ENCODE data around the gene SH3BP1. TPM values are rescaled to one million over a fixed set of nuclear protein-coding genes. Genes with fewer than 3 reads are reported as not detected.

The SH3BP1 gene
- total and polyA plus RNA-seq, 2 of the 13 experiments (the other 11 are each of a cell fraction or from before 2014, with no cell fraction given) = 8.4 to 18.5 TPM

DNA sequence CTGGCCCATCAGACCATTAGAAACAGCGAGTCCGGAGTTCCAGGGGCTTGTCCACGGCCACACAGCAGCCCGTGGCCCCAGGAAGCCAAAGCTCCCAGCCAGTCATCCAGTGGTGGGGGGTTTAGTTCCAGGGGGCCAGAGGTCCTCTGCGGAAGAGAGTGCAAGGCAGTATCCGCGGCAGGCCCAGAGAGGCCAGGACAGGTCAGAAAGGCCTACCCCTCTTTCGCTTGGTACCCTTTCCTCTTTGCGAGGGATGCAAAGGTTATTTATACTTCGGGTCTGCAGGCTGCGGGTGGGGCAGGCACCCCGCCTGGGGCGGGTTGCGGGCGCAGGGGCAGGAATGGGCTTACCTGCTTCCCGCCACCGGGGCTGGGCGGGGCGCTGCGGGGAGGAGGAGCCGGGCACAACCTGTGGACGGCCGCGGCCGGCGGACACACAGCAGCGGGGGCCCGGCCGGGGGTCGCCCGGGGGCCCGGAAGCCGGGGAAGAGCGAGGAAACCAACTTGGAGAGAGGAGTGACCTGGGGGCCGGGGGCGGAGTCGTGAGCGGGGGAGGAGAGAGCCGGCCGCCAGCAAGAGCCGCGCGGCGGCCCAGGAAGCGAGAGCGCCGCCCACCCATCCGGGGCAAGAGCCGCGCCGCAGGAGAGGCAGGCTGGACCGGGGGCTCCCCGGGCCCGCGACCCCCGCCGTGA, at the start of gene SH3BP1 (continued):
- TF ChIP-seq, protein P1, sequence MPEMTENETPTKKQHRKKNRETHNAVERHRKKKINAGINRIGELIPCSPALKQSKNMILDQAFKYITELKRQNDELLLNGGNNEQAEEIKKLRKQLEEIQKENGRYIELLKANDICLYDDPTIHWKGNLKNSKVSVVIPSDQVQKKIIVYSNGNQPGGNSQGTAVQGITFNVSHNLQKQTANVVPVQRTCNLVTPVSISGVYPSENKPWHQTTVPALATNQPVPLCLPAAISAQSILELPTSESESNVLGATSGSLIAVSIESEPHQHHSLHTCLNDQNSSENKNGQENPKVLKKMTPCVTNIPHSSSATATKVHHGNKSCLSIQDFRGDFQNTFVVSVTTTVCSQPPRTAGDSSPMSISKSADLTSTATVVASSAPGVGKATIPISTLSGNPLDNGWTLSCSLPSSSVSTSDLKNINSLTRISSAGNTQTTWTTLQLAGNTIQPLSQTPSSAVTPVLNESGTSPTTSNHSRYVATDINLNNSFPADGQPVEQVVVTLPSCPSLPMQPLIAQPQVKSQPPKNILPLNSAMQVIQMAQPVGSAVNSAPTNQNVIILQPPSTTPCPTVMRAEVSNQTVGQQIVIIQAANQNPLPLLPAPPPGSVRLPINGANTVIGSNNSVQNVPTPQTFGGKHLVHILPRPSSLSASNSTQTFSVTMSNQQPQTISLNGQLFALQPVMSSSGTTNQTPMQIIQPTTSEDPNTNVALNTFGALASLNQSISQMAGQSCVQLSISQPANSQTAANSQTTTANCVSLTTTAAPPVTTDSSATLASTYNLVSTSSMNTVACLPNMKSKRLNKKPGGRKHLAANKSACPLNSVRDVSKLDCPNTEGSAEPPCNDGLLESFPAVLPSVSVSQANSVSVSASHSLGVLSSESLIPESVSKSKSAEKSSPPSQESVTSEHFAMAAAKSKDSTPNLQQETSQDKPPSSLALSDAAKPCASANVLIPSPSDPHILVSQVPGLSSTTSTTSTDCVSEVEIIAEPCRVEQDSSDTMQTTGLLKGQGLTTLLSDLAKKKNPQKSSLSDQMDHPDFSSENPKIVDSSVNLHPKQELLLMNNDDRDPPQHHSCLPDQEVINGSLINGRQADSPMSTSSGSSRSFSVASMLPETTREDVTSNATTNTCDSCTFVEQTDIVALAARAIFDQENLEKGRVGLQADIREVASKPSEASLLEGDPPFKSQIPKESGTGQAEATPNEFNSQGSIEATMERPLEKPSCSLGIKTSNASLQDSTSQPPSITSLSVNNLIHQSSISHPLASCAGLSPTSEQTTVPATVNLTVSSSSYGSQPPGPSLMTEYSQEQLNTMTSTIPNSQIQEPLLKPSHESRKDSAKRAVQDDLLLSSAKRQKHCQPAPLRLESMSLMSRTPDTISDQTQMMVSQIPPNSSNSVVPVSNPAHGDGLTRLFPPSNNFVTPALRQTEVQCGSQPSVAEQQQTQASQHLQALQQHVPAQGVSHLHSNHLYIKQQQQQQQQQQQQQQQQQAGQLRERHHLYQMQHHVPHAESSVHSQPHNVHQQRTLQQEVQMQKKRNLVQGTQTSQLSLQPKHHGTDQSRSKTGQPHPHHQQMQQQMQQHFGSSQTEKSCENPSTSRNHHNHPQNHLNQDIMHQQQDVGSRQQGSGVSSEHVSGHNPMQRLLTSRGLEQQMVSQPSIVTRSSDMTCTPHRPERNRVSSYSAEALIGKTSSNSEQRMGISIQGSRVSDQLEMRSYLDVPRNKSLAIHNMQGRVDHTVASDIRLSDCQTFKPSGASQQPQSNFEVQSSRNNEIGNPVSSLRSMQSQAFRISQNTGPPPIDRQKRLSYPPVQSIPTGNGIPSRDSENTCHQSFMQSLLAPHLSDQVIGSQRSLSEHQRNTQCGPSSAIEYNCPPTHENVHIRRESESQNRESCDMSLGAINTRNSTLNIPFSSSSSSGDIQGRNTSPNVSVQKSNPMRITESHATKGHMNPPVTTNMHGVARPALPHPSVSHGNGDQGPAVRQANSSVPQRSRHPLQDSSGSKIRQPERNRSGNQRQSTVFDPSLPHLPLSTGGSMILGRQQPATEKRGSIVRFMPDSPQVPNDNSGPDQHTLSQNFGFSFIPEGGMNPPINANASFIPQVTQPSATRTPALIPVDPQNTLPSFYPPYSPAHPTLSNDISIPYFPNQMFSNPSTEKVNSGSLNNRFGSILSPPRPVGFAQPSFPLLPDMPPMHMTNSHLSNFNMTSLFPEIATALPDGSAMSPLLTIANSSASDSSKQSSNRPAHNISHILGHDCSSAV (CRISPR knock-in tag; IDR thresholded peaks at IDR 0.05; ENCODE audit: borderline replicate concordance) = no peak
- TF ChIP-seq RAD21 (CRISPR knock-in tag; IDR thresholded peaks at IDR 0.05) (no peak), SNAPC2 (CRISPR knock-in tag; IDR thresholded peaks at IDR 0.05) (no peak), ZNF644 (CRISPR knock-in tag; IDR thresholded peaks at IDR 0.05; ENCODE audit: low read depth) (no peak), RAD51 (IDR thresholded peaks at IDR 0.05; ENCODE audit: borderline replicate concordance) (no peak), JARID2 (CRISPR knock-in tag; IDR thresholded peaks at IDR 0.05; ENCODE audit: insufficient replicate concordance) (no peak), ZFY (CRISPR knock-in tag; IDR thresholded peaks at IDR 0.05) (no peak; the same call in 1 of the 2 replicates)
- TF ChIP-seq, protein P2, sequence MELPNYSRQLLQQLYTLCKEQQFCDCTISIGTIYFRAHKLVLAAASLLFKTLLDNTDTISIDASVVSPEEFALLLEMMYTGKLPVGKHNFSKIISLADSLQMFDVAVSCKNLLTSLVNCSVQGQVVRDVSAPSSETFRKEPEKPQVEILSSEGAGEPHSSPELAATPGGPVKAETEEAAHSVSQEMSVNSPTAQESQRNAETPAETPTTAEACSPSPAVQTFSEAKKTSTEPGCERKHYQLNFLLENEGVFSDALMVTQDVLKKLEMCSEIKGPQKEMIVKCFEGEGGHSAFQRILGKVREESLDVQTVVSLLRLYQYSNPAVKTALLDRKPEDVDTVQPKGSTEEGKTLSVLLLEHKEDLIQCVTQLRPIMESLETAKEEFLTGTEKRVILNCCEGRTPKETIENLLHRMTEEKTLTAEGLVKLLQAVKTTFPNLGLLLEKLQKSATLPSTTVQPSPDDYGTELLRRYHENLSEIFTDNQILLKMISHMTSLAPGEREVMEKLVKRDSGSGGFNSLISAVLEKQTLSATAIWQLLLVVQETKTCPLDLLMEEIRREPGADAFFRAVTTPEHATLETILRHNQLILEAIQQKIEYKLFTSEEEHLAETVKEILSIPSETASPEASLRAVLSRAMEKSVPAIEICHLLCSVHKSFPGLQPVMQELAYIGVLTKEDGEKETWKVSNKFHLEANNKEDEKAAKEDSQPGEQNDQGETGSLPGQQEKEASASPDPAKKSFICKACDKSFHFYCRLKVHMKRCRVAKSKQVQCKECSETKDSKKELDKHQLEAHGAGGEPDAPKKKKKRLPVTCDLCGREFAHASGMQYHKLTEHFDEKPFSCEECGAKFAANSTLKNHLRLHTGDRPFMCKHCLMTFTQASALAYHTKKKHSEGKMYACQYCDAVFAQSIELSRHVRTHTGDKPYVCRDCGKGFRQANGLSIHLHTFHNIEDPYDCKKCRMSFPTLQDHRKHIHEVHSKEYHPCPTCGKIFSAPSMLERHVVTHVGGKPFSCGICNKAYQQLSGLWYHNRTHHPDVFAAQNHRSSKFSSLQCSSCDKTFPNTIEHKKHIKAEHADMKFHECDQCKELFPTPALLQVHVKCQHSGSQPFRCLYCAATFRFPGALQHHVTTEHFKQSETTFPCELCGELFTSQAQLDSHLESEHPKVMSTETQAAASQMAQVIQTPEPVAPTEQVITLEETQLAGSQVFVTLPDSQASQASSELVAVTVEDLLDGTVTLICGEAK (IDR thresholded peaks at IDR 0.05) = no peak
- TF ChIP-seq, protein P2 (CRISPR knock-in tag; IDR thresholded peaks at IDR 0.05) = 0 out of 2 replicates have a peak, but pooled peaks have one; percentile 46
- TF ChIP-seq, protein P3, sequence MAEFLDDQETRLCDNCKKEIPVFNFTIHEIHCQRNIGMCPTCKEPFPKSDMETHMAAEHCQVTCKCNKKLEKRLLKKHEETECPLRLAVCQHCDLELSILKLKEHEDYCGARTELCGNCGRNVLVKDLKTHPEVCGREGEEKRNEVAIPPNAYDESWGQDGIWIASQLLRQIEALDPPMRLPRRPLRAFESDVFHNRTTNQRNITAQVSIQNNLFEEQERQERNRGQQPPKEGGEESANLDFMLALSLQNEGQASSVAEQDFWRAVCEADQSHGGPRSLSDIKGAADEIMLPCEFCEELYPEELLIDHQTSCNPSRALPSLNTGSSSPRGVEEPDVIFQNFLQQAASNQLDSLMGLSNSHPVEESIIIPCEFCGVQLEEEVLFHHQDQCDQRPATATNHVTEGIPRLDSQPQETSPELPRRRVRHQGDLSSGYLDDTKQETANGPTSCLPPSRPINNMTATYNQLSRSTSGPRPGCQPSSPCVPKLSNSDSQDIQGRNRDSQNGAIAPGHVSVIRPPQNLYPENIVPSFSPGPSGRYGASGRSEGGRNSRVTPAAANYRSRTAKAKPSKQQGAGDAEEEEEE (CRISPR knock-in tag; IDR thresholded peaks at IDR 0.05; ENCODE audit: borderline replicate concordance) = no peak

Measured in HepG2 (cell line).